Measurements from ENCODE around the gene CIRBP. TPM values are rescaled to one million over a fixed set of nuclear protein-coding genes. Genes with fewer than 3 reads are reported as not detected.

CIRBP gene
- total RNA-seq, 1 experiment from 2014 or later = 331 TPM

GRCh38 chr19:1307755-1308303 is 38.7 kb downstream of the CIRBP start:
- Mint-ChIP-seq H3K27ac (ENCODE audit: unreplicated experiment) (no peak overlapping the region), H3K4me1 (ENCODE audit: low read depth, unreplicated experiment) (peaks cover 5% of the 10 kb centered on the region), H3K9me3 (ENCODE audit: unreplicated experiment) (no peaks in the 10 kb centered on the region), H3K36me3 (ENCODE audit: insufficient read depth, unreplicated experiment) (peaks cover 6% of the 10 kb centered on the region), H3K4me3 (ENCODE audit: unreplicated experiment) (no peak overlapping the region), H3K27me3 (ENCODE audit: insufficient read depth, unreplicated experiment) (no peaks in the 10 kb centered on the region)
- DNase-seq = no peak
- BruUV-seq (replicated peaks) = no TSS peak
- Histone ChIP-seq H3K27me3 (replicated peaks; ENCODE audit: control insufficient read depth, insufficient read depth, low read length) (no peaks in the 10 kb centered on the region), H3K4me3 (ENCODE audit: low read depth, low read length) (no peak overlapping the region), H3K9me3 (no peaks in the 10 kb centered on the region), H3K36me3 (ENCODE audit: control insufficient read depth, insufficient read depth, low read length) (no peaks in the 10 kb centered on the region), H3K4me1 (peaks cover 11% of the 10 kb centered on the region)
- ChIA-PET POLR2A (no interaction called here), CTCF (no interaction called here)
- intact Hi-C loops (cut with micrococcal nuclease; ENCODE audit: unreplicated experiment) = loop anchor here (1.0 kb wide), 1 partner anchor 24 kb away; no protein-coding TSS in a partner anchor
- no peak for TF ChIP-seq CTCF (IDR thresholded peaks at IDR 0.05; ENCODE audit: insufficient read depth in 1 of 2, low read depth in 1 of 2, low read length in 1 of 2, severe bottlenecking in 1 of 2, unreplicated experiment in 1 of 2)

GRCh38 chr19:1308718-1309117 is 39.6 kb downstream of the CIRBP start:
- intact Hi-C loops (cut with micrococcal nuclease; ENCODE audit: unreplicated experiment) = loop anchor here (1.0 kb wide), 1 partner anchor 24 kb away; no protein-coding TSS in a partner anchor
- Mint-ChIP-seq H3K4me3 (ENCODE audit: unreplicated experiment) (no peak overlapping the region), H3K27me3 (ENCODE audit: insufficient read depth, unreplicated experiment) (no peaks in the 10 kb centered on the region), H3K36me3 (ENCODE audit: insufficient read depth, unreplicated experiment) (peaks cover 6% of the 10 kb centered on the region), H3K9me3 (ENCODE audit: unreplicated experiment) (no peaks in the 10 kb centered on the region), H3K27ac (ENCODE audit: unreplicated experiment) (no peak overlapping the region), H3K4me1 (ENCODE audit: low read depth, unreplicated experiment) (peaks cover 5% of the 10 kb centered on the region)
- Histone ChIP-seq H3K27me3 (replicated peaks; ENCODE audit: control insufficient read depth, insufficient read depth, low read length) (no peaks in the 10 kb centered on the region), H3K9me3 (no peaks in the 10 kb centered on the region), H3K36me3 (ENCODE audit: control insufficient read depth, insufficient read depth, low read length) (no peaks in the 10 kb centered on the region), H3K4me1 (peaks cover 20% of the 10 kb centered on the region), H3K4me3 (ENCODE audit: low read depth, low read length) (no peak overlapping the region)
- no peak for TF ChIP-seq CTCF (IDR thresholded peaks at IDR 0.05; ENCODE audit: insufficient read depth in 1 of 2, low read depth in 1 of 2, low read length in 1 of 2, severe bottlenecking in 1 of 2, unreplicated experiment in 1 of 2)
- peak in 1 of 2 experiments; percentile 29 for DNase-seq
- POLR2A ChIA-PET = no interaction called here
- BruUV-seq (replicated peaks) = no TSS peak
- CTCF ChIA-PET = no interaction called here

- H3K36me3 Mint-ChIP-seq (ENCODE audit: insufficient read depth, unreplicated experiment) = peaks cover 8% of the 10 kb centered on the region
- no TSS peak for BruUV-seq (replicated peaks)
- intact Hi-C loops (cut with micrococcal nuclease; ENCODE audit: unreplicated experiment) = no loop called here
- H3K9me3 Mint-ChIP-seq (ENCODE audit: unreplicated experiment) = no peaks in the 10 kb centered on the region
- ChIA-PET CTCF (no interaction called here), POLR2A (interaction anchor here (0.9 kb wide), 1 partner anchor 44 kb away, joined by 3 read pairs; no protein-coding TSS in a partner anchor)
- DNase-seq = no peak
- H3K9me3 ChIP-seq = no peaks in the 10 kb centered on the region
- TF ChIP-seq CTCF (IDR thresholded peaks at IDR 0.05; ENCODE audit: insufficient read depth in 1 of 2, low read depth in 1 of 2, low read length in 1 of 2, severe bottlenecking in 1 of 2, unreplicated experiment in 1 of 2) = no peak
- no peaks in the 10 kb centered on the region for H3K27me3 ChIP-seq (replicated peaks; ENCODE audit: control insufficient read depth, insufficient read depth, low read length)
- no peaks in the 10 kb centered on the region for H3K27me3 Mint-ChIP-seq (ENCODE audit: insufficient read depth, unreplicated experiment)
- H3K27ac Mint-ChIP-seq (ENCODE audit: unreplicated experiment) = no peak overlapping the region
- no peak overlapping the region for H3K4me3 ChIP-seq (ENCODE audit: low read depth, low read length)
- peaks cover 14% of the 10 kb centered on the region for H3K4me1 ChIP-seq
- H3K4me3 Mint-ChIP-seq (ENCODE audit: unreplicated experiment) = no peak overlapping the region
- H3K36me3 ChIP-seq (ENCODE audit: control insufficient read depth, insufficient read depth, low read length) = no peaks in the 10 kb centered on the region
- no peaks in the 10 kb centered on the region for H3K4me1 Mint-ChIP-seq (ENCODE audit: low read depth, unreplicated experiment)
These were observed 41.1 kb downstream of the CIRBP start for GRCh38 chr19:1309977-1310852.
